ENCODE results near the gene METRN.

DNA sequence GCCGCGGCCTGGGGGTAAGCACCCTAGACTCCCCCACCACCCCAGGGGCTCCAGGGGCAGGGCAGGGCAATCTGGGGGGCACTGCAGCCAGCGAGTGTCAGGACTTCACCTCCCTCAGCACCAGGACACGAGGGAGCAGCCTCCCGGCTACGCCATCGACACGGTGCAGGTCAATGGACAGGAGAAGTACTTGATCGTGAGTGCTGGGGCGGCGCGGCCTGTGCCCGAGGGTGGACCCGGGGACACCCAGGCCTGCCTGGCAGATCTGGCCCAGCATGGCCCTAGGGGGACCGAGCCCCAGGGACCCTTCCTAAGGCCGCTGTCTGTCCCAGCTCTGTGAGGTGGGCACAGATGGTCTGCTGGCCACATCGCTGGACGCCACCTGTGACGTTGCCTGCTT, 42.5 kb upstream of the METRN start:
- no peak for TF ChIP-seq EZH2 (IDR thresholded peaks at IDR 0.05; ENCODE audit: low read length, missing control alignments)
- TF ChIP-seq, protein P1, sequence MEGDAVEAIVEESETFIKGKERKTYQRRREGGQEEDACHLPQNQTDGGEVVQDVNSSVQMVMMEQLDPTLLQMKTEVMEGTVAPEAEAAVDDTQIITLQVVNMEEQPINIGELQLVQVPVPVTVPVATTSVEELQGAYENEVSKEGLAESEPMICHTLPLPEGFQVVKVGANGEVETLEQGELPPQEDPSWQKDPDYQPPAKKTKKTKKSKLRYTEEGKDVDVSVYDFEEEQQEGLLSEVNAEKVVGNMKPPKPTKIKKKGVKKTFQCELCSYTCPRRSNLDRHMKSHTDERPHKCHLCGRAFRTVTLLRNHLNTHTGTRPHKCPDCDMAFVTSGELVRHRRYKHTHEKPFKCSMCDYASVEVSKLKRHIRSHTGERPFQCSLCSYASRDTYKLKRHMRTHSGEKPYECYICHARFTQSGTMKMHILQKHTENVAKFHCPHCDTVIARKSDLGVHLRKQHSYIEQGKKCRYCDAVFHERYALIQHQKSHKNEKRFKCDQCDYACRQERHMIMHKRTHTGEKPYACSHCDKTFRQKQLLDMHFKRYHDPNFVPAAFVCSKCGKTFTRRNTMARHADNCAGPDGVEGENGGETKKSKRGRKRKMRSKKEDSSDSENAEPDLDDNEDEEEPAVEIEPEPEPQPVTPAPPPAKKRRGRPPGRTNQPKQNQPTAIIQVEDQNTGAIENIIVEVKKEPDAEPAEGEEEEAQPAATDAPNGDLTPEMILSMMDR (conservative IDR thresholded peaks at IDR 0.05 in 1 of 2, IDR thresholded peaks at IDR 0.05 in 1 of 2; ENCODE audit: low read depth in 1 of 2, low read length in 2 of 2), result no peak

Data from fibroblast of lung (primary cell).